GM23248 (cell line): ENCODE data around the gene ZNF608. TPM values are rescaled to one million over a fixed set of nuclear protein-coding genes. Genes with fewer than 3 reads are reported as not detected.

ENCODE experiments used
- DNase-seq: peaks from one replicate; pipeline ENCODE4 v3.0.0-alpha.2; 2015
- H2AFZ ChIP-seq: fragments of 200-600 bp; sonication (generic); 2 replicates; pipeline ENCODE4 v1.6.1; 2016; ENCODE audit warnings: antibody characterized with exemption
- H3F3A ChIP-seq: fragments of 200-600 bp; sonication (generic); 2 replicates; pipeline ENCODE4 v1.6.1; 2016; ENCODE audit warnings: mild to moderate bottlenecking, antibody characterized with exemption, mixed run types; ENCODE audit not compliant: insufficient read depth
- H3K27ac ChIP-seq: fragments of 200-600 bp; sonication (generic); 2 replicates; pipeline ENCODE4 v1.5.1; 2016; ENCODE audit warnings: mild to moderate bottlenecking
- H3K27me3 ChIP-seq: fragments of 200-600 bp; sonication (generic); replicated peaks from 2 replicates; pipeline ENCODE4 v1.6.1; 2016; ENCODE audit warnings: mild to moderate bottlenecking; ENCODE audit not compliant: insufficient read depth
- H3K36me3 ChIP-seq: fragments of 200-600 bp; sonication (generic); 2 replicates; pipeline ENCODE4 v1.6.1; 2016; ENCODE audit warnings: low read depth, mild to moderate bottlenecking
- H3K4me1 ChIP-seq: fragments of 200-600 bp; sonication (generic); 2 replicates; pipeline ENCODE4 v1.6.1; 2016; ENCODE audit warnings: mild to moderate bottlenecking; ENCODE audit not compliant: insufficient read depth
- H3K4me2 ChIP-seq: fragments of 200-600 bp; sonication (generic); one replicate; pipeline ENCODE4 v1.6.1; 2016; ENCODE audit warnings: mild to moderate bottlenecking; ENCODE audit not compliant: unreplicated experiment
- H3K4me3 ChIP-seq: fragments of 200-600 bp; sonication (generic); 2 replicates; pipeline ENCODE4 v1.5.1; 2016; ENCODE audit warnings: mild to moderate bottlenecking
- H3K79me2 ChIP-seq: fragments of 200-600 bp; sonication (generic); 2 replicates; pipeline ENCODE4 v1.6.1; 2016; ENCODE audit warnings: mild to moderate bottlenecking; ENCODE audit not compliant: insufficient read depth
- H3K9ac ChIP-seq: fragments of 200-600 bp; sonication (generic); 2 replicates; pipeline ENCODE4 v1.6.1; 2016; ENCODE audit warnings: mild to moderate bottlenecking
- H3K9me2 ChIP-seq: fragments of 200-600 bp; sonication (generic); 2 replicates; pipeline ENCODE4 v1.6.1; 2016; ENCODE audit warnings: mixed run types, mild to moderate bottlenecking, moderate library complexity; ENCODE audit not compliant: insufficient read depth
- H3K9me3 ChIP-seq: fragments of 200-600 bp; sonication (generic); one replicate; pipeline ENCODE4 v1.6.1; 2017; ENCODE audit warnings: low read depth
- H4K20me1 ChIP-seq: fragments of 200-600 bp; sonication (generic); 2 replicates; pipeline ENCODE4 v1.6.0; 2016; ENCODE audit not compliant: insufficient read depth
- EZH2 ChIP-seq: fragments of 200-600 bp; sonication (generic); IDR thresholded peaks from 2 replicates; pipeline ENCODE4 v1.6.1; 2018; ENCODE audit warnings: antibody characterized with exemption, mild to moderate bottlenecking; ENCODE audit not compliant: insufficient read depth, poor library complexity, severe bottlenecking
- EZH2phosphoT487 ChIP-seq: fragments of 200-600 bp; sonication (generic); IDR thresholded peaks from 2 replicates; pipeline ENCODE4 v1.6.1; 2018; ENCODE audit warnings: antibody characterized with exemption, moderate library complexity, mild to moderate bottlenecking, low read depth; ENCODE audit not compliant: insufficient read depth
- WGBS, 2 experiments: methylation state at CpG; one replicate each; pipeline ENCODE4 v1.1.6; 2015 to 2017; ENCODE audit warnings: low lambda C conversion rate in 2 of 2, low coverage in 1 of 2; ENCODE audit errors: missing lambda C conversion rate in 2 of 2; 5-methylcytosine and 5-hydroxymethylcytosine counted together
- in situ Hi-C: fragments of 300-500 bp; cut with MboI; formaldehyde crosslinking; loops from 2 replicates; pipeline ENCODE4 v1.15.0; 2020
- polyA plus RNA-seq: library from polyadenylated mRNA; unstranded; fragments of >200 nt; fragmentation: Nextera tagmentation; extraction: Ambion mirVana; gene quantifications from 2 replicates; pipeline ENCODE4 v1.2.1, GENCODE V29; 2016
- total RNA-seq: library from RNA; depleted of rRNA; stranded (reverse); fragments of >200 nt; shearing (Covaris generic); gene quantifications from 2 replicates; pipeline ENCODE4 v1.2.3, GENCODE V29; 2014

ZNF608 gene
- total and polyA plus RNA-seq, 2 experiments from 2014 or later: 1.4 to 2.4 TPM

DNA sequence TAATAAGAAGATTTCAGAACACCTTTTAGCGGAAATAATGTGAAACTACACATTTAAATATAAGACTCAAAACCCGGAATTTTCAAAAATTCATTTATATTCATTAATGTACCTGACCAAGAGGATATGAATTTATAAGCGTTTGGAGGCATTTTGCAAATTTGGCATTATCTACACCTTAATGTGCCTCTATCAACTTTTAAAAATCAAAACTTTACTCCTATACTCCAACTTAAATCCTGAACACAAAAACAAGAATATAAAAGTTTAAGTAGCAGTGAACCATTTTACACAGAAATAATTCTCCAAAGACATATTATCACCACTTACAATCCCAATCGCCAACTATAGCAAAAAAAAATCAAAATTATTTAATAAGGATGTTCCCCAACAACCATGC, 3.9 kb downstream of the ZNF608 start:
- TF ChIP-seq EZH2 (no peak), EZH2phosphoT487 (no peak)
- Histone ChIP-seq H3F3A (peaks cover 47% of the 10 kb centered on the region), H3K9ac (no peak overlapping the region), H3K36me3 (no peaks in the 10 kb centered on the region), H4K20me1 (no peaks in the 10 kb centered on the region), H3K79me2 (0 out of 2 replicates have a peak, but pooled peaks cover 5% of the 10 kb centered on the region), H3K4me2 (peak overlapping the region; percentile 100), H3K4me1 (peaks cover 59% of the 10 kb centered on the region), H2AFZ (no peak overlapping the region), H3K4me3 (peak overlapping the region; percentile 94), H3K27me3 (no peaks in the 10 kb centered on the region), H3K27ac (peak overlapping the region; percentile 30), H3K9me3 (no peaks in the 10 kb centered on the region), H3K9me2 (no peaks in the 10 kb centered on the region)
- in situ Hi-C loops: no loop called here
- no peak for DNase-seq
- 7% methylated on average over 4 of the region's 4 CpGs for WGBS, 2 experiments

DNA sequence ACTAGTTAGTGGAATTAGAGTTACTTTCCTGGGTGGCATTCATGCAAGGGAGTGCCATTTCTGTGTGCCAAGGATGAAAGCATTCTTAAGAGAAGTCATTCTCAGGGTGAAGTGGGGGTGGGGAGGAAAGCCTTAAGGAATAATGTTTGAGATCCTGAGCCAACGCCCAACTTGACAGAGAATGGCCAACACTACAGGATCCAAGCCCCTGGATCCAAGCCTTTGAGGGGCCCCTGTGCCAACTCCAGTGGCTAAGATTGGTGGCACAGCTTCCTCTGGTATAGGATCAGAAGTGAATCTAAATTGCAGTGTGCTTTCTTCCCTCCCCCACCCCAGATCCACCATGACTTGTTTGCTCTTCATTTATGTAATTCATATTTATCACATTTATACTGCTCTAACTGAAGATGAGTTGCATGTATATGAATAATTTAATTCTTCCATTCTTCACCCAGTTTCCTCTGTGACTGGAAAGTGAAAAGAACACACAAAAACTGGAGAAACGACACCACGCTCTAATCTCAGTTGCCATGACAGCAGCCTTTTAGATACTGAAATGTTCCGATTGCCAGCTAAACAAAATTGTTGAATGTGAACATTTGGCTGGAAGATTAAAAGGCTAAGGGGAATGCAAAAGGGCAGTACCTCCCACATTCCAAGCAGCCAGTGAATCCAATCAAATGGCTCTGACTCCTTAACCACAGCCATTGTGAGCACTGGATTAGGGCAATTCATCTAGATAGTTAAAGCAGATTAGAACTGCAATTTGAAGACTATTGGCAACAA, 4.5 kb downstream of the ZNF608 start:
- H3K9ac ChIP-seq: no peak overlapping the region
- no peak overlapping the region for H2AFZ ChIP-seq
- peak overlapping the region; percentile 30 for H3K27ac ChIP-seq
- TF ChIP-seq EZH2: no peak
- no peak for TF ChIP-seq EZH2phosphoT487
- WGBS, 2 experiments: 9 to 10% methylated on average over 4 of the region's 4 CpGs
- no peaks in the 10 kb centered on the region for H3K36me3 ChIP-seq
- no peaks in the 10 kb centered on the region for H3K27me3 ChIP-seq
- DNase-seq: peak; percentile 87
- H3K4me2 ChIP-seq: peak overlapping the region; percentile 100
- in situ Hi-C loops: no loop called here
- H3K9me3 ChIP-seq: no peaks in the 10 kb centered on the region
- H4K20me1 ChIP-seq: no peaks in the 10 kb centered on the region
- peaks cover 46% of the 10 kb centered on the region for H3F3A ChIP-seq
- 0 out of 2 replicates have a peak, but pooled peaks cover 5% of the 10 kb centered on the region for H3K79me2 ChIP-seq
- no peaks in the 10 kb centered on the region for H3K9me2 ChIP-seq
- peaks cover 61% of the 10 kb centered on the region for H3K4me1 ChIP-seq
- H3K4me3 ChIP-seq: peak overlapping the region; percentile 94

DNA sequence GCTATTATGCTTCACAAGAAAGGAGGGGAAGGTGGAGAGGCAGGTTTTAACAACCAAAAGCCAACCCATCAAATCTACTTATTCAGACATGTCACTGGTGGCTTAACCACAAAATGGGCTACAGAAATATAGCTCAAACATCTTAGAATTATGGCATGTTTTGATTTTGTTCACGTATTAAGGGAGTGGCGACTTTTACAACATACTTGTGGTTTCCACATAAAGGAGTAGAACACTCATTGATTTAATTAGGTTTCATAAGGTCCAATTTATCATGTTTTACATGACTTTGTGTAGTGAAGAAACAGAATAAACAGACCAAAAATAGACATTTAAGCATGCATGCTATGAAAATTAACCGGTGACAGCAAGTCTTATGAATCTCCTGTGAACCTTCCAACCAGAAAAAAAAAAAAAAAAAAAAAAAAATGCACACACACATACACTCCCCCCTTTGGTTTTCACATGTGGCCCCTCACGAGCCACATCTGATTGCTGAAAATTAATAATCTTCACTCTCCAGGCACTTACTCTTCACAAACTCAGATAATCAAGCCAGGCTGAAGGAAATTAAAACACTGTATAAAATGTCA, 5.4 kb downstream of the ZNF608 start:
- 14% methylated on average over 4 of the region's 4 CpGs for WGBS, 2 experiments
- Histone ChIP-seq H3K4me1 (peaks cover 66% of the 10 kb centered on the region), H3K27me3 (no peaks in the 10 kb centered on the region), H3K9ac (no peak overlapping the region), H3K9me3 (no peaks in the 10 kb centered on the region), H3K4me2 (peak overlapping the region; percentile 100), H3K9me2 (no peaks in the 10 kb centered on the region), H3K27ac (peak overlapping the region; percentile 30), H3K36me3 (no peaks in the 10 kb centered on the region), H3F3A (peaks cover 51% of the 10 kb centered on the region), H3K79me2 (0 out of 2 replicates have a peak, but pooled peaks cover 5% of the 10 kb centered on the region), H2AFZ (no peak overlapping the region), H3K4me3 (no peak overlapping the region), H4K20me1 (no peaks in the 10 kb centered on the region)
- peak; percentile 66 for DNase-seq
- in situ Hi-C loops: no loop called here
- no peak for TF ChIP-seq EZH2
- peak; percentile 95 for TF ChIP-seq EZH2phosphoT487

DNA sequence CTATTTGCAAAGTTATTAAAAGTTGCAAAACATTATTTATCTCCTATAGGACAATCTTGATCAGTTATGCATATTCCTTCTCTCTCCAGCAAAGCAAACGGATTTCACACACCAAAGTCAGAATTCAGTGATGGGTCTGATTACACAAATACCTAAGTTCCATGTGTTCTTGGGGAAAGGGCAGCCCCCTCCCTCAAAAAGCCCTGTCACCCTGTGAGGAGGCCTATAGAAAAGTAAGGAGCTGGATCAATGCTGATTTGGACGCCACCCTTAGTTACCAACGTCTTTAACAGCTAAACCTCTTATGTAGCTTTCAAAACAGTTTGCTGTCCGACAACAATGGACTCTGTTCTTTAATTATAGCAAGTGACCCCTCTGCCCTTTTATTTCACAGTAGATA, 6.4 kb downstream of the ZNF608 start:
- Histone ChIP-seq H3K4me2 (no peak overlapping the region), H3K36me3 (no peaks in the 10 kb centered on the region), H3F3A (peaks cover 50% of the 10 kb centered on the region), H2AFZ (no peak overlapping the region), H3K9ac (no peak overlapping the region), H3K27me3 (no peaks in the 10 kb centered on the region), H3K79me2 (0 out of 2 replicates have a peak, but pooled peaks cover 5% of the 10 kb centered on the region), H4K20me1 (no peaks in the 10 kb centered on the region), H3K4me3 (no peak overlapping the region), H3K27ac (no peak overlapping the region), H3K9me3 (no peaks in the 10 kb centered on the region), H3K9me2 (no peaks in the 10 kb centered on the region), H3K4me1 (peaks cover 64% of the 10 kb centered on the region)
- in situ Hi-C loops: no loop called here
- TF ChIP-seq EZH2phosphoT487 (no peak), EZH2 (no peak)
- no peak for DNase-seq
- 96 to 98% methylated on average over 4 of the region's 4 CpGs for WGBS, 2 experiments
